Measurements from ENCODE around the gene TSPAN5. TPM values are rescaled to one million over a fixed set of nuclear protein-coding genes. Genes with fewer than 3 reads are reported as not detected.

The TSPAN5 gene
- total RNA-seq, 1 experiment from 2014 or later = 41.8 TPM

GRCh38 chr4:98565681-98566301, 92.6 kb downstream of the TSPAN5 start:
- H3K9ac ChIP-seq (ENCODE audit: low read length) = no peak overlapping the region
- H2AFZ ChIP-seq (ENCODE audit: low read length) = no peak overlapping the region
- TF ChIP-seq EZH2phosphoT487 (IDR thresholded peaks at IDR 0.05; ENCODE audit: borderline replicate concordance, low read length) (no peak), CTCF (conservative IDR thresholded peaks at IDR 0.05; ENCODE audit: low read depth, low read length) (no peak), EZH2 (IDR thresholded peaks at IDR 0.05; ENCODE audit: low read length, unreplicated experiment) (no peak)
- peaks cover 84% of the 10 kb centered on the region for H3K79me2 ChIP-seq (ENCODE audit: low read length)
- ChIA-PET POLR2A (ENCODE audit: unreplicated experiment) (no interaction called here), CTCF (no interaction called here)
- no peak overlapping the region for H3K4me2 ChIP-seq (ENCODE audit: low read length)
- H3F3A ChIP-seq (ENCODE audit: low read length, unreplicated experiment) = no peaks in the 10 kb centered on the region
- no peaks in the 10 kb centered on the region for H3K9me2 ChIP-seq (replicated peaks; ENCODE audit: low read length)
- no peaks in the 10 kb centered on the region for H3K27me3 ChIP-seq (ENCODE audit: low read length)
- H3K9me3 ChIP-seq (ENCODE audit: low read length) = no peaks in the 10 kb centered on the region
- no peak overlapping the region for H3K4me3 ChIP-seq (ENCODE audit: low read length)
- no peaks in the 10 kb centered on the region for H4K20me1 ChIP-seq (ENCODE audit: low read length)
- no TSS peak for BruUV-seq (replicated peaks)
- H3K4me1 ChIP-seq (ENCODE audit: insufficient read depth, low read length) = peaks cover 11% of the 10 kb centered on the region
- ATAC-seq = no peak
- no peaks in the 10 kb centered on the region for H3K36me3 ChIP-seq (ENCODE audit: low read depth, low read length)
- H3K27ac ChIP-seq (ENCODE audit: low read length) = no peak overlapping the region
- DNase-seq = no peak
- intact Hi-C loops (cut with micrococcal nuclease) = no loop called here

- Histone ChIP-seq H3K79me2 (ENCODE audit: low read length) (peaks cover 82% of the 10 kb centered on the region), H3K27ac (ENCODE audit: low read length) (no peak overlapping the region), H3K4me3 (ENCODE audit: low read length) (no peak overlapping the region), H3K27me3 (ENCODE audit: low read length) (no peaks in the 10 kb centered on the region), H3K4me2 (ENCODE audit: low read length) (no peak overlapping the region), H3K4me1 (ENCODE audit: insufficient read depth, low read length) (peaks cover 2% of the 10 kb centered on the region; the same call in 1 of the 2 replicates), H3F3A (ENCODE audit: low read length, unreplicated experiment) (no peaks in the 10 kb centered on the region), H3K9me3 (ENCODE audit: low read length) (no peaks in the 10 kb centered on the region), H3K9ac (ENCODE audit: low read length) (no peak overlapping the region), H2AFZ (ENCODE audit: low read length) (no peak overlapping the region), H3K9me2 (replicated peaks; ENCODE audit: low read length) (no peaks in the 10 kb centered on the region), H4K20me1 (ENCODE audit: low read length) (no peaks in the 10 kb centered on the region), H3K36me3 (ENCODE audit: low read depth, low read length) (no peaks in the 10 kb centered on the region)
- CTCF ChIA-PET = no interaction called here
- no TSS peak for BruUV-seq (replicated peaks)
- POLR2A ChIA-PET (ENCODE audit: unreplicated experiment) = no interaction called here
- intact Hi-C loops (cut with micrococcal nuclease) = no loop called here
- DNase-seq (no peak), ATAC-seq (no peak)
- TF ChIP-seq EZH2 (IDR thresholded peaks at IDR 0.05; ENCODE audit: low read length, unreplicated experiment) = no peak
These were observed 93.6 kb downstream of the TSPAN5 start for GRCh38 chr4:98564852-98565251.

GRCh38 chr4:98560321-98560720, 98.1 kb downstream of the TSPAN5 start:
- no peak for DNase-seq
- no peaks in the 10 kb centered on the region for H4K20me1 ChIP-seq (ENCODE audit: low read length)
- no TSS peak for BruUV-seq (replicated peaks)

More at GRCh38 chr4:98560321-98560720, 98.1 kb downstream of the TSPAN5 start:
- POLR2A ChIA-PET (ENCODE audit: unreplicated experiment) = no interaction called here
- no peak overlapping the region for H2AFZ ChIP-seq (ENCODE audit: low read length)
- H3K27me3 ChIP-seq (ENCODE audit: low read length) = no peaks in the 10 kb centered on the region
- H3K9me2 ChIP-seq (replicated peaks; ENCODE audit: low read length) = no peaks in the 10 kb centered on the region
- no peak for TF ChIP-seq CTCF (conservative IDR thresholded peaks at IDR 0.05; ENCODE audit: low read depth, low read length)
- TF ChIP-seq EZH2phosphoT487 (IDR thresholded peaks at IDR 0.05; ENCODE audit: borderline replicate concordance, low read length) = no peak
- no peak for TF ChIP-seq EZH2 (IDR thresholded peaks at IDR 0.05; ENCODE audit: low read length, unreplicated experiment)
- no peaks in the 10 kb centered on the region for H3K36me3 ChIP-seq (ENCODE audit: low read depth, low read length)
- no peak overlapping the region for H3K27ac ChIP-seq (ENCODE audit: low read length)
- no peak overlapping the region for H3K4me3 ChIP-seq (ENCODE audit: low read length)
- H3K9ac ChIP-seq (ENCODE audit: low read length) = no peak overlapping the region
- intact Hi-C loops (cut with micrococcal nuclease) = no loop called here
- peaks cover 90% of the 10 kb centered on the region for H3K79me2 ChIP-seq (ENCODE audit: low read length)
- CTCF ChIA-PET = no interaction called here
- H3F3A ChIP-seq (ENCODE audit: low read length, unreplicated experiment) = no peaks in the 10 kb centered on the region
- ATAC-seq = no peak
- no peak overlapping the region for H3K4me2 ChIP-seq (ENCODE audit: low read length)
- peaks cover 26% of the 10 kb centered on the region for H3K4me1 ChIP-seq (ENCODE audit: insufficient read depth, low read length)
- H3K9me3 ChIP-seq (ENCODE audit: low read length) = no peaks in the 10 kb centered on the region
